Measurements from ENCODE around the gene FHOD3. TPM values are rescaled to one million over a fixed set of nuclear protein-coding genes. Genes with fewer than 3 reads are reported as not detected.

FHOD3 gene
- total and polyA plus RNA-seq, 9 of the 15 experiments (the other 6 are each of a cell fraction or from before 2014, with no cell fraction given): 0.11 TPM; not detected in 8

- H3K36me3 ChIP-seq (ENCODE audit: control insufficient read depth, insufficient read depth, low read length): no peaks in the 10 kb centered on the region
- H3K4me2 ChIP-seq (ENCODE audit: insufficient read depth, low read length): no peak overlapping the region
- intact Hi-C loops (cut with micrococcal nuclease) (no loop called here), in situ Hi-C loops (cut with MboI) (no loop called here)
- H3K4me1 ChIP-seq (replicated peaks in 1 of 2; ENCODE audit: control insufficient read depth in 2 of 2, insufficient read depth in 2 of 2, low read length in 2 of 2): peaks cover 0 to 13% of the 10 kb centered on the region in 2 experiments; a peak in 2 of 5 replicates
- 0 out of 2 replicates have a peak, but pooled peaks cover 11% of the 10 kb centered on the region for H4K20me1 ChIP-seq (replicated peaks; ENCODE audit: control insufficient read depth, insufficient read depth, low read length)
- H3K9me1 ChIP-seq (ENCODE audit: control insufficient read depth, insufficient read depth, low read length): no peaks in the 10 kb centered on the region
- H3K79me2 ChIP-seq (ENCODE audit: control insufficient read depth, insufficient read depth, low read length): no peaks in the 10 kb centered on the region
- ATAC-seq: no peak
- TF ChIP-seq MAFG (tag; conservative IDR thresholded peaks at IDR 0.05) (peak; percentile 55), GABPA (tag; conservative IDR thresholded peaks at IDR 0.05; ENCODE audit: low read depth) (no peak)
- H3K9me3 ChIP-seq (replicated peaks; ENCODE audit: control insufficient read depth, insufficient read depth, low read depth, low read length): no peaks in the 10 kb centered on the region
- 0% methylated on average over 3 of the region's 3 CpGs for WGBS (ENCODE audit: insufficient coverage, low coverage, missing lambda C conversion rate)
- no peak overlapping the region for H2AFZ ChIP-seq (ENCODE audit: low read depth, low read length)
- peaks cover 13 to 24% of the 10 kb centered on the region in 2 experiments for H3K27me3 ChIP-seq (ENCODE audit: control insufficient read depth in 2 of 2, insufficient read depth in 2 of 2, low read length in 2 of 2)
- no peak overlapping the region for H3K9ac ChIP-seq (ENCODE audit: insufficient read depth in 1 of 2, low read depth in 2 of 2, low read length in 2 of 2)
- no peak overlapping the region for H3K4me3 ChIP-seq
- FAIRE-seq: no peak
- no TSS peak for BruUV-seq (replicated peaks)
- POLR2A ChIA-PET: no interaction called here
- no peak for DNase-seq (ENCODE audit: extremely low read depth in 1 of 4, low spot score in 3 of 4)
- no peak overlapping the region for H3K27ac ChIP-seq (ENCODE audit: extremely low read depth, low read depth, low read length)
- CTCF ChIA-PET (ENCODE audit: low intra/inter-chr PET ratio): interaction anchor here (0.7 kb wide), 1 partner anchor 628 kb away, joined by 4 read pairs; no protein-coding TSS in a partner anchor
Measured at GRCh38 chr18:36465970-36466369, 168.5 kb downstream of the FHOD3 start.

- H3K36me3 ChIP-seq (ENCODE audit: control insufficient read depth, insufficient read depth, low read length): no peaks in the 10 kb centered on the region
- POLR2A ChIA-PET: no interaction called here
- BruUV-seq (replicated peaks): no TSS peak
- ATAC-seq: no peak; the same call in 2 of the 3 replicates
- no peak overlapping the region for H3K4me2 ChIP-seq (ENCODE audit: insufficient read depth, low read length)
- in situ Hi-C loops (cut with MboI): no loop called here
- H3K27me3 ChIP-seq (ENCODE audit: control insufficient read depth in 2 of 2, insufficient read depth in 2 of 2, low read length in 2 of 2): peaks cover 14 to 29% of the 10 kb centered on the region in 2 experiments
- H3K9ac ChIP-seq (ENCODE audit: insufficient read depth in 1 of 2, low read depth in 2 of 2, low read length in 2 of 2): no peak overlapping the region
- H3K27ac ChIP-seq (ENCODE audit: extremely low read depth, low read depth, low read length): no peak overlapping the region
- 0 out of 2 replicates have a peak, but pooled peaks cover 14% of the 10 kb centered on the region for H4K20me1 ChIP-seq (replicated peaks; ENCODE audit: control insufficient read depth, insufficient read depth, low read length)
- no peaks in the 10 kb centered on the region for H3K9me1 ChIP-seq (ENCODE audit: control insufficient read depth, insufficient read depth, low read length)
- intact Hi-C loops (cut with micrococcal nuclease): no loop called here
- no peak for FAIRE-seq
- H3K9me3 ChIP-seq (replicated peaks; ENCODE audit: control insufficient read depth, insufficient read depth, low read depth, low read length): no peaks in the 10 kb centered on the region
- CTCF ChIA-PET (ENCODE audit: low intra/inter-chr PET ratio): no interaction called here
- peaks cover 0 to 13% of the 10 kb centered on the region in 2 experiments; a peak in 2 of 5 replicates for H3K4me1 ChIP-seq (replicated peaks in 1 of 2; ENCODE audit: control insufficient read depth in 2 of 2, insufficient read depth in 2 of 2, low read length in 2 of 2)
- WGBS (ENCODE audit: insufficient coverage, low coverage, missing lambda C conversion rate): 0% methylated on average over 11 of the region's 11 CpGs
- no peak for DNase-seq (ENCODE audit: extremely low read depth in 1 of 4, low spot score in 3 of 4)
- H2AFZ ChIP-seq (ENCODE audit: low read depth, low read length): no peak overlapping the region
- H3K4me3 ChIP-seq: no peak overlapping the region
- H3K79me2 ChIP-seq (ENCODE audit: control insufficient read depth, insufficient read depth, low read length): no peaks in the 10 kb centered on the region
- TF ChIP-seq FOXJ3 (CRISPR knock-in tag; IDR thresholded peaks at IDR 0.05) (no peak), EGR1 (conservative IDR thresholded peaks at IDR 0.05) (no peak), HMBOX1 (IDR thresholded peaks at IDR 0.05) (no peak), ZBTB7A (IDR thresholded peaks at IDR 0.05; ENCODE audit: borderline replicate concordance, control insufficient read depth, low read depth, low read length) (no peak), ZNF639 (CRISPR knock-in tag; conservative IDR thresholded peaks at IDR 0.05 in 1 of 2, IDR thresholded peaks at IDR 0.05 in 1 of 2) (no peak), TFAM (CRISPR knock-in tag; conservative IDR thresholded peaks at IDR 0.05) (no peak), NRF1 (conservative IDR thresholded peaks at IDR 0.05 in 1 of 2, IDR thresholded peaks at IDR 0.05 in 1 of 2) (no peak), TEAD2 (tag; IDR thresholded peaks at IDR 0.05) (no peak)
Measured at GRCh38 chr18:36467614-36468013, 170.1 kb downstream of the FHOD3 start.

Measured in K562 (cell line).